ENCODE results near the gene TLNRD1.
"Not testable (repeated sequence)": the region's sequence is repeated elsewhere in the genome, so short reads cannot be mapped to it uniquely, and the experiment has no call there.

TLNRD1 gene

GRCh38 chr15:80957976-80958375 is 42.7 kb upstream of the TLNRD1 start:
- no peak for DNase-seq (ENCODE audit: low read depth, low spot score)
- in situ Hi-C loops (cut with HindIII; ENCODE audit: low sequenced_read_pairs): no loop called here

DNA sequence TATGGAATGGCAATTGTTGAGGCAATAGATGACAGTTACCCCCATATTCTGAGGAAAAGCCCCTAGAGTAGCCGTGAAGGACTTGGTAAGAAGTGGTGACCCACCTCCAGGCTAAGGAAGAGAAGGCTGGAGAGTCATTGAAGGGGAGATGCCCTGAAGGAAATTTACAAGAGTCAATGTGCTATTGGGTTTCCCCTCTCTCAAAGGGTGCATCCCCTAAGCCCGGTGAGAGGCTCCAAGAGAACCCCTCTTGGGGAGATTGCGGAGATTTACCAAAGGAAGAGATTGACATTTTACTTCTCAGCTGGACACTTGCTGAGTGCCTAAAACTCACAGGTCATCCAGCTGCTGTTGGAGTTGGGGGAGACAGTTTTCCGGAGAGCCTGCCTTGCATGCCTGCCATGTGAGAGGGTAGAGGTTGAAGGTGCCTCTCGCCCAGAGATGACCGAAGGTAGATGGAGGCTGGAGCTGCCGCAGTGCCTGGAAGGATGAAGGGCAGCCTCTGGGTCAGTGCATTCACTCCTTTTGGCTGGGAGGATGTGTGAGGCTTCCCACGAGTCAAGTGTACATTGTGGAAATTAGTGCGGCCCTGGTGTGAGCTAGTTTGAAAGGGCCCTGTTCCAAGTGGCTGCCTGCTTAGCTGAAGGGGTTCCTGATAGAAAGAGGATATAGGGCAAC is 41.8 kb upstream of the TLNRD1 start:
- no peak for DNase-seq (ENCODE audit: low read depth, low spot score)

More at GRCh38 chr15:80957976-80958375, 42.7 kb upstream of the TLNRD1 start:
- no peak for TF ChIP-seq CTCF (IDR thresholded peaks at IDR 0.05; ENCODE audit: low read depth, low read length)
- no peak overlapping the region for H3K4me3 ChIP-seq (ENCODE audit: low read depth, low read length)

DNA sequence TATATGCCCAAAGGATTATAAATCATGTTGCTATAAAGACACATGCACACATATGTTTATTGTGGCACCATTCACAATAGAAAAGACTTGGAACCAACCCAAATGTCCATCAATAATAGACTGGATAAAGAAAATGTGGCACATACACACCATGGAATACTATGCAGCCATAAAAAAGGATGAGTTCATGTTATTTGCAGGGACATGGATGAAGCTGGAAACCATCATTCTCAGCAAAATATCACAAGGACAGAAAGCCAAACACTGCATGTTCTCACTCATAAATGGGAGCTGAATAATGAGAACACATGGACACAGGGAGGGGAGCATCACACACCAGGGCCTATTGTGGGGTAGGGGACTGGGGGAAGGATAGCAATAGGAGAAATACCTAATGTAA is 35.3 kb upstream of the TLNRD1 start:
- H3K4me3 ChIP-seq (ENCODE audit: low read depth, low read length); DNase-seq (ENCODE audit: low read depth, low spot score); in situ Hi-C loops (cut with HindIII; ENCODE audit: low sequenced_read_pairs): not testable (repeated sequence)

More for the DNA sequence above, 41.8 kb upstream of the TLNRD1 start:
- in situ Hi-C loops (cut with HindIII; ENCODE audit: low sequenced_read_pairs): no loop called here
- TF ChIP-seq CTCF (IDR thresholded peaks at IDR 0.05; ENCODE audit: low read depth, low read length): no peak
- H3K4me3 ChIP-seq (ENCODE audit: low read depth, low read length): no peak overlapping the region

DNA sequence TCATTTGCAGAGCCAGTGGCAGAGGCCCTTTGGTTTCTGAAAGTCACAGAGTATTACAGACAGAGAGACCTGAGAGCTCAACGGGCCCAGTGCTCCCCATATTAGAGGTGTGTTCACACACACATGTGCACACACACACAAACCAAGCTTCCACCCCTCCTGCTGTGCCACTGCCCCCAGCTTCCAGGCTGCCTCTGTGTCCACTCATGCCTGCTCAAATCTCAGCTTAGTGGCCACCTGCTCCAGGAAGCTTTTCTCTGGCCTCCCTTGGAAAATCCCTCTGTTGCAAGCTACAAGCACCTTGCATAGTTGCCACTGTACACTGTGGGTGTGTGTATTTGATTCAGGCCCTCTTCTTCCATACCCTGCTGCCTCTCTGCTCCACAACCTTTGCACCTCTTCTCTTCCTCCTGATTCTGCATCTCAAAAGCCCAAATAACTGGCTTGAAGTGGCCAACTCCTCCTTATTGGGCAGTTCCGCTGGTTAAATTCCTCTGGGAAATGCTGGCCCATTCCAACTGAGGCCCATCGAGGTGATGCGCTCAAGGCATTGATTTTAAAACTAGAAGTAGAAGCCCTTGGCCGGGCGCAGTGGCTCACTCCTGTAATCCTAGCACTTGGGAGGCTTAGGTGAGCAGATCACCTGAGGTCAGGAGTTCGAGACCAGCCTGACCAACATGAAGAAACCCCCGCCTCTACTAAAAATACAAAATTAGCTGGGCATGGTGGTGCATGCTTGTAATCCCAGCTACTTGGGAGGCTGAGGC is 34.1 kb upstream of the TLNRD1 start:
- in situ Hi-C loops (cut with HindIII; ENCODE audit: low sequenced_read_pairs): no loop called here
- no peak for TF ChIP-seq CTCF (IDR thresholded peaks at IDR 0.05; ENCODE audit: low read depth, low read length)
- no peak overlapping the region for H3K4me3 ChIP-seq (ENCODE audit: low read depth, low read length)
- no peak for DNase-seq (ENCODE audit: low read depth, low spot score)

GRCh38 chr15:80967451-80967850 is 33.3 kb upstream of the TLNRD1 start:
- in situ Hi-C loops (cut with HindIII; ENCODE audit: low sequenced_read_pairs): no loop called here
- no peak for TF ChIP-seq CTCF (IDR thresholded peaks at IDR 0.05; ENCODE audit: low read depth, low read length)
- DNase-seq (ENCODE audit: low read depth, low spot score): peak; percentile 70
- H3K4me3 ChIP-seq (ENCODE audit: low read depth, low read length): no peak overlapping the region

GRCh38 chr15:80967991-80968510 is 32.7 kb upstream of the TLNRD1 start:
- H3K4me3 ChIP-seq (ENCODE audit: low read depth, low read length): no peak overlapping the region
- no peak for TF ChIP-seq CTCF (IDR thresholded peaks at IDR 0.05; ENCODE audit: low read depth, low read length)
- in situ Hi-C loops (cut with HindIII; ENCODE audit: low sequenced_read_pairs): no loop called here
- DNase-seq (ENCODE audit: low read depth, low spot score): no peak

- no peak for DNase-seq (ENCODE audit: low read depth, low spot score)
- no peak for TF ChIP-seq CTCF (IDR thresholded peaks at IDR 0.05; ENCODE audit: low read depth, low read length)
- H3K4me3 ChIP-seq (ENCODE audit: low read depth, low read length): no peak overlapping the region
- in situ Hi-C loops (cut with HindIII; ENCODE audit: low sequenced_read_pairs): no loop called here
Observed at GRCh38 chr15:80969316-80969715, 31.4 kb upstream of the TLNRD1 start.
